ENCODE data around the gene PRDM16.

GRCh38 chr1:3050603-3051002 lies 18.4 kb upstream of the PRDM16 start:
- TF ChIP-seq, protein P1, sequence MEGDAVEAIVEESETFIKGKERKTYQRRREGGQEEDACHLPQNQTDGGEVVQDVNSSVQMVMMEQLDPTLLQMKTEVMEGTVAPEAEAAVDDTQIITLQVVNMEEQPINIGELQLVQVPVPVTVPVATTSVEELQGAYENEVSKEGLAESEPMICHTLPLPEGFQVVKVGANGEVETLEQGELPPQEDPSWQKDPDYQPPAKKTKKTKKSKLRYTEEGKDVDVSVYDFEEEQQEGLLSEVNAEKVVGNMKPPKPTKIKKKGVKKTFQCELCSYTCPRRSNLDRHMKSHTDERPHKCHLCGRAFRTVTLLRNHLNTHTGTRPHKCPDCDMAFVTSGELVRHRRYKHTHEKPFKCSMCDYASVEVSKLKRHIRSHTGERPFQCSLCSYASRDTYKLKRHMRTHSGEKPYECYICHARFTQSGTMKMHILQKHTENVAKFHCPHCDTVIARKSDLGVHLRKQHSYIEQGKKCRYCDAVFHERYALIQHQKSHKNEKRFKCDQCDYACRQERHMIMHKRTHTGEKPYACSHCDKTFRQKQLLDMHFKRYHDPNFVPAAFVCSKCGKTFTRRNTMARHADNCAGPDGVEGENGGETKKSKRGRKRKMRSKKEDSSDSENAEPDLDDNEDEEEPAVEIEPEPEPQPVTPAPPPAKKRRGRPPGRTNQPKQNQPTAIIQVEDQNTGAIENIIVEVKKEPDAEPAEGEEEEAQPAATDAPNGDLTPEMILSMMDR (conservative IDR thresholded peaks at IDR 0.05 in 1 of 2, IDR thresholded peaks at IDR 0.05 in 1 of 2; ENCODE audit: extremely low read depth in 1 of 2, insufficient read depth in 1 of 2, low read depth in 1 of 2, low read length in 2 of 2) = no peak
- no peak for TF ChIP-seq EZH2 (IDR thresholded peaks at IDR 0.05; ENCODE audit: borderline replicate concordance, low read length)
